Subcutaneous preadipocyte (primary cell): ENCODE measurements around the gene OR1E2. TPM values are rescaled to one million over a fixed set of nuclear protein-coding genes. Genes with fewer than 3 reads are reported as not detected.

Experiments used
- total RNA-seq: library from RNA; depleted of rRNA; stranded (reverse); fragments of >200 nt; gene quantifications from 2 replicates; pipeline ENCODE4 v1.2.3, GENCODE V29; 2012

The OR1E2 gene, protein sequence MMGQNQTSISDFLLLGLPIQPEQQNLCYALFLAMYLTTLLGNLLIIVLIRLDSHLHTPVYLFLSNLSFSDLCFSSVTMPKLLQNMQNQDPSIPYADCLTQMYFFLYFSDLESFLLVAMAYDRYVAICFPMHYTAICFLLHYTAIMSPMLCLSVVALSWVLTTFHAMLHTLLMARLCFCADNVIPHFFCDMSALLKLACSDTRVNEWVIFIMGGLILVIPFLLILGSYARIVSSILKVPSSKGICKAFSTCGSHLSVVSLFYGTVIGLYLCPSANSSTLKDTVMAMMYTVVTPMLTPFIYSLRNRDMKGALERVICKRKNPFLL
- not detected in 2 replicates for total RNA-seq

DNA sequence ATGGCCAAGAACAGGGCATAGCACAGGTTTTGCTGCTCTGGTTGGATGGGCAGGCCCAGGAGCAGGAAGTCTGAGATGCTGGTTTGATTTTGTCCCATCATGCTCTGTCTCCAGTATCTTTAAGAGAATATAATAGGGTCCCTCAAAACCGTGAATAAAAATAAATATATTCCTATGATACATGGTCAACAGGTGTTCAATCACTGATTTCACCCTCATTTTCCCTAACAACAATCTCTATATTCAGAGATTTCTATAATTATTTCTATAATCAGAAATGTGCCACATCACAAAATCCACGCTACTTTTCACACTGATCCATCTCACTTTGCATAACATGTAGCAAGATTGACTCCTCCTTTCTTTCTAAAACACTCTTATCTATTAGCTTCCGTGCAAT is at the start of gene OR1E2:
Gene OR1E2 (minus strand): TSS at position 101 of the 400 bp plus-strand sequence. CDS start 0 bp downstream, at position 101.

DNA sequence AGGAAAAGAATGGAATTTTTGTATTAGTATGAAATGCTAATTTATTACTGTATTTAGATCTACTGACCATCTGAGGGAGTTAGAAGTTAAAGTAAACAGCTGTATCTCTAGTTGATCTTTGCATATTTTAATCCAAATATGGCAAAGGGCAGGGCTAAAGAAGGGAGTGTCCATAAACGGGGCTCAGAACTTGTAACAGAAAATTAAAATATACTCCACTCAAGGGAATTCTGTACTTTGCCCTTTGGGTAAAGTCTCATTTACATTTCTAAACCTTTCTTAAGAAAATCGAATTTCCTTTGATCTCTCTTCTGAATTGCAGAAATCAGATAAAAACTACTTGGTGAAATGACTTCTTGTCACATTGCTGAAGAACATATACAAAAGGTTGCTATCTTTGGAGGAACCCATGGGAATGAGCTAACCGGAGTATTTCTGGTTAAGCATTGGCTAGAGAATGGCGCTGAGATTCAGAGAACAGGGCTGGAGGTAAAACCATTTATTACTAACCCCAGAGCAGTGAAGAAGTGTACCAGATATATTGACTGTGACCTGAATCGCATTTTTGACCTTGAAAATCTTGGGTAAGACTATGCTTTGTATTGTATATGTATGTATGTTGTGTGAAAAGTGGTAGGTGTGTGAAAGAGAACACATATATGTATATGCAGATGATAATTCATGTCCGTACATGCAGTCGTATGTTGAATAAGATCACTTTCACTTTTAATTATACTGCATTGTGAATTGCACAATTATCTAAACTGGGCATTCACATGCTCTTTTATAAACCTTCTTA is 42.4 kb upstream of the OR1E2 start, which contains the start of gene ASPA:
Gene ASPA (plus strand): TSS at position 186 of the 799 bp plus-strand sequence. CDS start 163 bp downstream, at position 349.

DNA sequence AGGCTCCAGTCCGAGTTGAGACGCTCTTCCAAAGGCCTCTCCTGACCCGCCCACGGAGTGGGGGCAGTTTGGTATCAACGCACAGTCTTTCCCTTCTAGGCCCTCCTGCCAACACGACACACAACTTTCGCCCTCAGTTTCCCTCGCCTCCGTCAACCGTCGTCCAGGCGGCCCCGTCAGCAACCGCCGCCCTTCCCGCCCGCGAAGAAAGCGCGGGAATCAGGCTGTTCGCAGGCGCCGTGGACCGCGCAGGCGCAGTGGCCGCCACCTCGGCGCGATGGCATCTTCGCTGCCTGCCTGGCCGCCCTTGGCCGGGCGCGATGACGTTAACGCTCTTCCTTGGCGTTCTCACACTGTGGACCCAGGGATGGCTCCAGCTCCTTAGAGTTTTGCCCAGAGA is 38.0 kb upstream of the OR1E2 start, which contains the start of gene SPATA22:
Gene SPATA22 (minus strand): TSS at position 221 of the 400 bp plus-strand sequence. CDS start 2,494 bp downstream, outside the sequence.

DNA sequence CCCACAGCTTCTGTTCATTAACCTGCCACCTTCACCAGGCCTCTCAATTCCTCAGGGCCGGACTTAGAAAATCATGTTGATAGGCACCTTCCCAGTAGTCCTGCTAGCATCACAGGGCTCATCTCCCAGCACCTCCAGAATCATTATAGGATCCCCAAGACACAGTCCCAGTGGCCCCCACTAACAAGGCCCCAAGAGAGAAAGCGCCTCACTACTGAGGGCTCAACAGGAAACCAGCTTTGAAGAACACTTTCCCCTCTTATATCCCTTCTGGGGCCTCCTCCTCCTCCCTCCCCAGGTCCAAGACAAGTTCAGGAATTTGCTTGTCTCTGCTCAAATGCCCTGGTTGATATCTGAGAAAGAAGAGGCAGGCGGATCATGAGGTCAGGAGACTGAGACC is 22.6 kb downstream of the OR1E2 start, which contains the start of gene OR3A3:
Gene OR3A3 (plus strand): TSS at position 301 of the 400 bp plus-strand sequence.

DNA sequence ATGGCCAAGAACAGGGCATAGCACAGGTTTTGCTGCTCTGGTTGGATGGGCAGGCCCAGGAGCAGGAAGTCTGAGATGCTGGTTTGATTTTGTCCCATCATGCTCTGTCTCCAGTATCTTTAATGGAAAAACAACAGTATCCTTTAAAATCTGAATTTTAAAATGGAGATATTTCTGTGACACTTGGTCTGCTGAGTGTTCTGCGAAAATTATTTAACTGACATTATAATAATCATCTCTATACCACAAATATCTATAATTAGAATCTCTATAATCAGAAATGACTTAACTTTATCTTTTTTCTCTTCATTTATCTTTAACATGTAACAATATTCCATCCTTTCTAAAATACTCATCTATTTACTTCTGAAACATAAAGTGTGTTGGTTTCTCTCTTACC is 35.3 kb downstream of the OR1E2 start, which contains the start of gene OR1E1:
Gene OR1E1 (minus strand): TSS at position 101 of the 400 bp plus-strand sequence. CDS start 0 bp downstream, at position 101.

DNA sequence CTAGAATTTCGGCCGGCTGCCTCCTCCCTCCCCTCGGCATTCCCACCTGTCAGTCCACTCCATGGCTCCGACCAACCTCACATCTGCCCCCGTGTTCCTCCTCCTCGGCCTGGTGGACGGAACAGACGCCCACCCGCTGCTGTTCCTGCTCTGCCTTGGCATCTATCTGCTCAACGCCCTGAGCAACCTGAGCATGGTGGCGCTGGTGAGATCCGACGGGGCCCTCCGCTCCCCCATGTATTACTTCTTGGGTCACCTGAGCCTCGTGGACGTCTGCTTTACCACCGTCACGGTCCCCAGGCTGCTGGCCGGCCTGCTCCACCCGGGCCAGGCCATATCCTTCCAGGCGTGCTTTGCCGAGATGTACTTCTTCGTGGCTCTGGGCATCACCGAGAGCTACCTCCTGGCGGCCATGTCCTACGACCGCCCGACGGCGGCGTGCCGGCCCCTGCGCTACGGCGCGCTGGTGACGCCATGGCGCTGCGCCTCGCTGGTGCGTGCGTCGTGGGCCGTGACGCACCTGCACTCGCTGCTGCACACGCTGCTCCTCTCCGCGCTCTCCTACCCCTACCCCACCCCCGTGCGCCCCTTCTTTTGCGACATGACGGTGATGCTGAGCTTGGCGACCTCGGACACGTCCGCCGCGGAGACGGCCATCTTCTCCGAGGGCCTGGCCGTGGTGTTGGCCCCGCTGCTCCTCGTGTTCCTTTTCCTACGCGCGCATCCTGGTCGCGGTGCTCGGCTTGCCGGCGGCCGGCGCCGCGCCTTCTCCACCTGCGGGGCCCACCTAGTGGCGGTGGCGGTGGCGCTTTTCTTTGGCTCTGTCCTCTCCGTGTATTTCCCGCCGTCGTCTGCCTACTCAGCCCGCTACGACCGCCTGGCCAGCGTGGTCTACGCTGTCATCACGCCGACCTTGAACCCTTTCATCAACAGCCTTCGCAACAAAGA is 47.5 kb downstream of the OR1E2 start, which contains the start of gene OR3A2:
Gene OR3A2 (minus strand): TSS at position 440 of the 948 bp plus-strand sequence.

Other genes with a start within 250 kb of the OR1E2 start
- gene OR1A2, start 236.3 kb downstream of the OR1E2 start, total RNA-seq: not detected in 2 replicates
- not detected in 2 replicates for gene OR1A1, start 226.2 kb downstream of the OR1E2 start, total RNA-seq
- gene OR3A1, start 135.5 kb downstream of the OR1E2 start, total RNA-seq: under 0.01 and 0.20 TPM in 2 replicates
- 0.73 and 0.98 TPM in 2 replicates for gene OR3A2, start 47.5 kb downstream of the OR1E2 start, total RNA-seq
- gene OR1E1, start 35.4 kb downstream of the OR1E2 start, total RNA-seq: not detected in 2 replicates
- gene OR3A3, start 22.5 kb downstream of the OR1E2 start, total RNA-seq: not detected in 2 replicates
- gene SPATA22, start 38.0 kb upstream of the OR1E2 start, total RNA-seq: 0.78 and 1.1 TPM in 2 replicates
- 0.98 and 1.1 TPM in 2 replicates for gene ASPA, start 42.2 kb upstream of the OR1E2 start, total RNA-seq
- 1.1 and 1.4 TPM in 2 replicates for gene TRPV3, start 124.0 kb upstream of the OR1E2 start, total RNA-seq
- 1.4 and 1.5 TPM in 2 replicates for gene TRPV1, start 175.6 kb upstream of the OR1E2 start, total RNA-seq
- 16.9 and 17.2 TPM in 2 replicates for gene SHPK, start 202.4 kb upstream of the OR1E2 start, total RNA-seq
- 19.8 and 21.7 TPM in 2 replicates for gene CTNS, start 202.9 kb upstream of the OR1E2 start, total RNA-seq
- gene TAX1BP3, start 234.7 kb upstream of the OR1E2 start, total RNA-seq: 88.9 and 89.1 TPM in 2 replicates
- gene EMC6, start 235.0 kb upstream of the OR1E2 start, total RNA-seq: 16.0 and 20.6 TPM in 2 replicates